Skeletal muscle cell (primary cell): ENCODE measurements around the gene TM7SF3.
"Not testable (repeated sequence)": the region's sequence is repeated elsewhere in the genome, so short reads cannot be mapped to it uniquely, and the experiment has no call there.

Experiments
- DNase-seq: peaks from one replicate; pipeline ENCODE4 v3.0.0-alpha.2; 2010; ENCODE audit warnings: low read depth
- H3K4me3 ChIP-seq: 2 replicates; pipeline ENCODE4 v1.5.1; 2011; ENCODE audit warnings: low read depth, mild to moderate bottlenecking, control low read depth, low read length, moderate library complexity

TM7SF3 gene

GRCh38 chr12:26989873-26990272, 24.3 kb downstream of the TM7SF3 start:
- H3K4me3 ChIP-seq = no peak overlapping the region
- DNase-seq = no peak

- no peak for DNase-seq
- no peak overlapping the region for H3K4me3 ChIP-seq
Observed at GRCh38 chr12:26988703-26989102, 25.5 kb downstream of the TM7SF3 start.

GRCh38 chr12:26987634-26988424, 26.4 kb downstream of the TM7SF3 start:
- DNase-seq = no peak
- H3K4me3 ChIP-seq = no peak overlapping the region

- DNase-seq = no peak
- H3K4me3 ChIP-seq = no peak overlapping the region
Observed at GRCh38 chr12:26982866-26983265, 31.3 kb downstream of the TM7SF3 start.

- no peak overlapping the region for H3K4me3 ChIP-seq
- no peak for DNase-seq
Observed at GRCh38 chr12:26979733-26980132, 34.5 kb downstream of the TM7SF3 start.

- no peak for DNase-seq
- H3K4me3 ChIP-seq = no peak overlapping the region
Observed at GRCh38 chr12:26978801-26979200, 35.4 kb downstream of the TM7SF3 start.

GRCh38 chr12:26976687-26977086, 37.5 kb downstream of the TM7SF3 start:
- DNase-seq = no peak
- H3K4me3 ChIP-seq = no peak overlapping the region

- H3K4me3 ChIP-seq = no peak overlapping the region
- DNase-seq = no peak
Observed at GRCh38 chr12:26971963-26972362, 42.2 kb downstream of the TM7SF3 start.

GRCh38 chr12:26970136-26970535, 44.0 kb downstream of the TM7SF3 start:
- H3K4me3 ChIP-seq = no peak overlapping the region
- no peak for DNase-seq

GRCh38 chr12:26966842-26967241, 47.3 kb downstream of the TM7SF3 start:
- DNase-seq = no peak
- no peak overlapping the region for H3K4me3 ChIP-seq

GRCh38 chr12:26963413-26963812, 50.8 kb downstream of the TM7SF3 start:
- no peak overlapping the region for H3K4me3 ChIP-seq
- DNase-seq = no peak

GRCh38 chr12:26961803-26962202, 52.4 kb downstream of the TM7SF3 start:
- no peak for DNase-seq

GRCh38 chr12:26961391-26961790, 52.8 kb downstream of the TM7SF3 start:
- H3K4me3 ChIP-seq, DNase-seq: not testable (repeated sequence)

More at GRCh38 chr12:26961803-26962202, 52.4 kb downstream of the TM7SF3 start:
- H3K4me3 ChIP-seq = no peak overlapping the region

- no peak for DNase-seq
- H3K4me3 ChIP-seq = no peak overlapping the region
Observed at GRCh38 chr12:26954027-26954426, 60.2 kb downstream of the TM7SF3 start.

GRCh38 chr12:26953447-26953846, 60.7 kb downstream of the TM7SF3 start:
- H3K4me3 ChIP-seq = no peak overlapping the region
- DNase-seq = no peak

- DNase-seq = no peak
Observed at GRCh38 chr12:26948309-26948708, 65.9 kb downstream of the TM7SF3 start.

GRCh38 chr12:26941215-26941594, 73.0 kb downstream of the TM7SF3 start:
- H3K4me3 ChIP-seq = no peak overlapping the region
- DNase-seq = no peak

More at GRCh38 chr12:26948309-26948708, 65.9 kb downstream of the TM7SF3 start:
- no peak overlapping the region for H3K4me3 ChIP-seq

- DNase-seq = no peak
- H3K4me3 ChIP-seq = no peak overlapping the region
Observed at GRCh38 chr12:26940516-26941214, 73.5 kb downstream of the TM7SF3 start.

- peak overlapping the region; percentile 96 for H3K4me3 ChIP-seq
- DNase-seq = no peak
Observed at GRCh38 chr12:26939953-26940352, 74.2 kb downstream of the TM7SF3 start.

- H3K4me3 ChIP-seq = peak overlapping the region; percentile 96
- no peak for DNase-seq
Observed at GRCh38 chr12:26939192-26939832, 74.9 kb downstream of the TM7SF3 start.
